SIG-M5 treated with dmso at 0.1 percent for 504 hours (cell line): ENCODE measurements around the gene IGBP1.
A peak's percentile ranks its signal among the peaks of the same experiment; 100 is the strongest.
"Not testable (repeated sequence)": the region's sequence is repeated elsewhere in the genome, so short reads cannot be mapped to it uniquely, and the experiment has no call there.

Source experiments
- DNase-seq: peaks from one replicate; lab custom pipeline; 2025; ENCODE audit not compliant: unreplicated experiment; lab: John Stamatoyannopoulos, UW

The IGBP1 gene

DNA sequence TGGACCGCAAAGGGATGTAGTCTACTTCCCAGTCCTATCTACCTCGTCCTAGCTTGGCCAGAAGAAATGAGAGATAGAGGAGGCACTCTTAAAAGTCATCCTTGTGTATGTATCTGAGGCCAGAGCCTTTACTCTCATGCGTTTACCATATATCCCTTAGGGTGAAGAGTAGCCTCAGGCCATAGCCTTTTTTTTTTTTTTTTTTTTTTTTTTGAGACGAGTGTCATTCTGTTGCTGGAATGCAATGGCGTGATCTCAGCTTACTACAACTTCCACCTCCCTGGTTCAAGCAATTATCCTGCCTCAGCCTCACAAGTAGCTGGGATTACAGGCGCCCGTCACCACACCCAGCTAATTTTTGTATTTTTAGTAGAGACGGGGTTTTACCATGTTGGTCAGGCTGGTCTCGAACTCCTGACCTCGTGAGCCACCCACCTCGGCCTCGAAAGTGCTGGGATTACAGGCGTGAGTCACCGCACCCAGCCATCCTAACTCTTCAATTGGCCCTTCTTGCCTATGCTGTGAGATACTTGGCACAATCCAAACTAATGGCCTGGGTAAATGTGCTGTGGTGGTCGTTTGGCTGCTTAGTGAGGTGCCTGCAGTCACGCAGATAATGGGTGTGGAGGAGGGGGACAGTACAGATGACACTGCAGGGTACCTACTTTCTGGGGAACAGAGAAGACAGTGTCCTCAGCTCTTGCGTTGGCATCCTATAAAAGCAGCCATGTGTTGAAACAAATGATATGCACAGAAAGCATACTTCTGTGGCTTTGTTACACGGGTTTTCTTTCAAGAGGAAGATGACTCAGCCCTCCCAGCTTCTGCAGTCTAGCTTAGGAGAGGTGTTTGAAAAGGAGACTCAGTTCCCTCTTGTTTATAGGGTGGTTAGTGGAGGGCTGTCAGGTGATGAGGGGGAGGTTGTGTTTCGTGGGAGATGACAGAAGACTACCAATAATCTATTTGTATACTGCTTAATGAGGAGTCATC is 33.6 kb downstream of the IGBP1 start:
- peak; percentile 6 for DNase-seq

GRCh38 chrX:70168238-70169188 is 35.3 kb downstream of the IGBP1 start:
- DNase-seq, result no peak

- no peak for DNase-seq
Observed at GRCh38 chrX:70169281-70169680, 36.0 kb downstream of the IGBP1 start.

DNA sequence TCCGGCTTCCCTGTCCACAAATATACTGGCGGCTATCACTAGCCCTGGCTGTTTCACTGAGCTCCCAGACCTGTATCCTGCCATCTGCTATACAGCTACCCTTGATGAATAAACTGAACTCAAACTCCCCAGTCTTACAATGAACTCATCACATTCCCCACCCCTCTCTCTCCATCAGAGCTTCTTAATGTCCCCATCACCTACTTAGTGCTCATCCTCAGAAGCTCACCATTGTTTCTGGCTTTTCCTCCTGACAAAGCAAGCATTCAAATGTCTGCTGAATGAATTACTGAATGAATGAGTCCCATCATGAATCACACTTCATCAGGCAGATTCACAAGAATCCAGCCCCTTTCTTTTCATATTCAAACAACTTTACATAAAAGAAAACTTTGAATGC is 38.4 kb downstream of the IGBP1 start:
- no peak for DNase-seq

DNA sequence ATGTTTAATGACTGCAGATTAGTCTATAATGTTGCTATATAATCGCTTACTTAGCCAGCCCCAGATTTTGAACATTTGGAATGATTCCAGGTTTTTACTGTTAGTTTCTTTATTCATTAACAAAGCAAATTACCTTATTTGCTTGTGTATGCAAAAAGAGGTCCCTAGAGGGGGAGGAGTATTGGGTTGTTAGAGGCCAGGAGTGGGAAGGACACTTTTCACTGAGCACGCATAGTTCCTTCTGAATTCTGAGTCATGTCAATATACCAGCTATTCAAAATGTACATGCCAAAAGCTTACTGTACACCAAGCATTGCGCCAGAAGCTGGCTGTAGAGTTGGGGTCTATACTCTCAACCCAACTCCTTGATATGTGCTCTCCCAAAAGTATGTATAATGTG is 39.0 kb downstream of the IGBP1 start:
- DNase-seq, result no peak

DNA sequence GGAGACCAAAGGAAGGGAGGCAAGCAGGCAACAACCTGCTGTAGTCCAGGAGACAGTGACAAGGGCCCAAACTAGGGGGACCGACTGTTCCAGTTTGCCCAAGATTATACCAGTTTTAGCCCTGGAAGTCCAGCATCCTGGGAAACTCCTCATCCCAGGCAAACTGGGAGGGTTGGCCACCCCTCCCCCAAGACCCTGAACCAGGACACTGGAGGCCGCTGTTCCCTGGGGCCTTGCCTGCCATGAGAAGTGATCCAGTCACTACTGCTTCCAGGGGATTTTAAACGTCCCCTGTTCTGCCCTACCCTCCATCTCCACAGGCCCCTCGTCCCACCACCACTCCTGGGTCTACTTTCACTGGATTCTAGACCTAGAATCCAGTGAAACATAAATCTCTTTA is 39.7 kb downstream of the IGBP1 start:
- no peak for DNase-seq

DNA sequence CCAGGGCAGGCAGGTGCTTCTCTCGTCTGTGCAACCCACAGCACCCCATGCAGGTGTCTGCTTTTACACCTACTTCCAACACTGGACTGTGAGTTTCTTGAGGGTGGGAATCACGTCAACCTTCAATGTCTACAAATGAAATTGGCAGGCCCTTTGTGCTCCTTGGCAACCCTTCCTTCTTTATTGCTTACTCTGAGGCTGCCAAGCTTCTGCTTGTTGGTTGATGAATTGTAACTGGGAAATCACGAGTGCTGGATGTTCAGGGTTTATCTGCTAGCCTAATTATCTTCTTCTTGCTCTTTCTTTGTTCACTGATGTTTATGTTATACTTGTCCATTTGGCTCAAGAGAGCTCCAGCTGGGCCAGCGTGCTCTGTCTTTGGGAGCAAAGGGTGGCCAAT is 41.5 kb downstream of the IGBP1 start:
- no peak for DNase-seq

DNA sequence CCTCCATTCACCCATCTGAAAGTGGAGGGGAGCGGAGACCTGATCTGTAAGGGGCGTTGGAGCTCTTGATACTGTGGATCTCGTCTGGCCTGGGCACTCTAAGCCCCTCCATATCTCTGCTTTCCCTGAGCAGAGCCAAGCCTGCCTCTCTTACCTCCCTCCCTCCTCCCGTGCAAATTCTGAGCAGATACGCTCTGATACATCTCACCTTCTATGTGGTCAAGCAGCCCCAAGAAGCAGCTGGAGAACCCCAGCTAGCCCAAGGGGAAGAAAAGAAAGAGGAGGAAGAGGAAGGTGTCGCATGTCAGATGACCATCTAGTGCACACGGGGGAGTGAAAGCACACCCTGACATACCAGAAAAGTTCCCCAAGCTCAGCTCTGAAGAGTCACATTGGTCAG is 42.1 kb downstream of the IGBP1 start:
- DNase-seq, result no peak

DNA sequence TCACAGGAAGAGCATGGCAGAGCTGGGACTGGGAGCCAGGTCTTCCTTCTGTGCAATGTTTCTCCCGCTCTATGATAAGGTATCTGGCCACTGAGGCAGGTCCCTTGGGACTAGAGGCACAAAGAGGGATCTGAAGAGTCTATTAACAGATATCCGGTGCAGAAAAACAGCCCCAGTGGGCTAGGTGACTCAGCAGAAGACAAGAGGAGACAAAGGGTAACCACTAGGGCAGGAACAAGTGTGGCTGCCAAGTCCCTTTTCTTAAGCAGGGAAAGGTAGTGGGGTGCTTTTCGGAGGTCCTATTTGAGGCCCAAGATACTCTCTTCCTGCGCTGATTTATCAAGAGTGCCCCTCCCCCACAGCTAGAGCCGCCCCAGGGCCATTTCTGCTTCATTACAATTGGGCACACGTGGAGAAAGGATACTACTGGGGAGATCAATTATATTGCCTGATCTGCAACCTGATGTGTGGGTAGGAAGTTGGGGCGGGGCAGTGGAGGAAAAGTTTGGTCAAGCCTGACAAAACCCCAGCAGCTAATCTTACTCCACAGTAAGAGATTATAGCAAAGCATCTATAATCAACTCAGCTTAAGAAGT is 43.8 kb downstream of the IGBP1 start, which contains the start of gene DGAT2L6:
Gene DGAT2L6, plus strand, starts transcription at position 546 of the 596 bp plus-strand sequence. CDS start 100 bp downstream, outside the sequence.
- no peak for DNase-seq

- no peak for DNase-seq
Observed at GRCh38 chrX:70183091-70183490, 49.8 kb downstream of the IGBP1 start.

GRCh38 chrX:70190225-70190624 is 57.0 kb downstream of the IGBP1 start:
- no peak for DNase-seq

DNA sequence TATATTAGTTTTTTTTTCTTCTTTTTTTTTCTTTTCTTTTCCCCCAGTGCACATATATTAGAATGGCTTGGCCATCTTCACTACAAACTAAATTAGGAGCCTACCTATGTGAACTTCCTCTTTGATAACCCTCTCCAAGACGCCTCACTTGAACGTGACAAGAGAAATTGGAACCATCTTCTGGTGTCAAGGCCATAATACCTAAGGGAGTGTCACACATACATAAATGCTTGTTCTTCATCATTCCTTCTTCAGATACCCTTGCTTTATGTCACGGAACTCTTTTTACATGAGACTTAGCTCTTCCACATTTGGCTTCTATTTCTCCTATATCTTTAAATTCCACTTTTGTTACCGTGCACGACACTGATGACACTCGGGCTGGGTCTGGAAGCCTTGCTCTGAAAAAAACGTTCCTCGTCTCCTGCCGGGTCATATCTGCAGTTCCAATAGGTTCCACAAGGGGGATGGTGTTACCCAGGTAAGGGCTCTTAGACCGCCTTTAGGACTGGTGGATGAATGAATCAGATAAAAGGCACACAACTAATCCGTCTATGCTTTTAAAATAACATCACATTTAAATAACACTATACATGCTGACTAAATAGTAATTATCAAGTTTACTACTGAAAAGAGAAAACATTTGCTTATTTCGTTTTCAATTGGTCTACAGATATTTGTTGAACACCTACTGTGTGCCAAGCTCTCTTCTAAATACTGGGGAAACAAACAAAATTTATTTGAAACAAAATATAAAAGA is 63.9 kb downstream of the IGBP1 start:
- DNase-seq, result peak; percentile 23

DNA sequence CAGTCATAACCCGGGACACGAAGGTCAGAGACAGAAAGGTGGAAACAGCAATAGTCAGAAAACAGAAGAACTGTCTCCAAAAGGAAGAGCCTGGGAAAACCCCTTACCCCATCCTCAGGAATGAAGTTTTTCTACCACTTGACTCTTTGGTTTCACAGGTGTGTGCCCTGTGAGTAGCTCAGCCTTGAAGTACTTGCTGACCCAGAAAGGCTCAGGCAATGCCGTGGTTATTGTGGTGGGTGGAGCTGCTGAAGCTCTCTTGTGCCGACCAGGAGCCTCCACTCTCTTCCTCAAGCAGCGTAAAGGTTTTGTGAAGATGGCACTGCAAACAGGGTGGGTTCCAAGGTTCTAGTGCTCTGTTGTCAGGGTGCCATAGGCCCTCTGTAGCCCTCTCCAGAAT is 68.5 kb downstream of the IGBP1 start:
- DNase-seq, result no peak

- no peak for DNase-seq
Observed at GRCh38 chrX:70208479-70208878, 75.2 kb downstream of the IGBP1 start.

DNA sequence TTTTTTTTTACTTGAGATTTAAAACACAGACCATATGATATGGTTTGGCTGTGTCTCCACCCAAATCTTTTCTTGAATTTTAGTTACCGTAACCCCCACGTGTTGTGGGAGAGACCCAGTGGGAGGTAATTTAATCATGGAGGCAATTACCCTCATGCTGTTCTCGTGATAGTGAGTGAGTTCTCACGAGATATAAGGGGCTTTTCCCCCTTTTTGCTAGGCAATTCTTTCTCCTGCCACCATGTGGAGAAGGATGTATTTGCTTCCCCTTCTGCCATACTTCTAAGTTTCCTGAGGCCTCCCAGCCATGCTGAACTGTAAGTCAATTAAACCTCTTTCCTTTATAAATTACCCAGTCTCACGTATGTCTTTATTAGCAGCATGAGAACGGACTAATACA is 76.3 kb downstream of the IGBP1 start:
- DNase-seq, result not testable (repeated sequence)
